Measurements from ENCODE around the gene SLC22A3.

- TF ChIP-seq CTCF (conservative IDR thresholded peaks at IDR 0.05 in 1 of 2, IDR thresholded peaks at IDR 0.05 in 1 of 2; ENCODE audit: low read depth in 1 of 2, low read length in 2 of 2) (no peak), EZH2 (IDR thresholded peaks at IDR 0.05; ENCODE audit: low read length, missing control alignments) (no peak)
Measured at GRCh38 chr6:160333101-160333500, 15.1 kb upstream of the SLC22A3 start.

Measured in fibroblast of lung (primary cell).